PFSK-1 (cell line): ENCODE results near the gene MAGED2.

ENCODE experiments used
- FOXP2 ChIP-seq: optimal IDR thresholded peaks from 2 replicates; pipeline ENCODE3; 2011; ENCODE audit warnings: borderline replicate concordance, control low read depth, inconsistent platforms; ENCODE audit not compliant: insufficient read depth; ENCODE audit errors: extremely low read length, extremely low read depth
- POLR2AphosphoS5 ChIP-seq: IDR thresholded peaks from 2 replicates; pipeline ENCODE4 v1.6.1; 2012; ENCODE audit warnings: low read depth, mild to moderate bottlenecking, control low read depth, low read length, moderate library complexity
- REST ChIP-seq, 2 experiments: IDR thresholded peaks; 2 replicates each; pipeline versions ENCODE4 v1.6.1 to v1.8.0; 2011 to 2012; ENCODE audit warnings: low read depth in 2 of 2, low read length in 2 of 2, control low read depth in 1 of 2, inconsistent platforms in 1 of 2, mild to moderate bottlenecking in 1 of 2, moderate library complexity in 1 of 2; ENCODE audit not compliant: insufficient read depth in 1 of 2
- TAF1 ChIP-seq: IDR thresholded peaks from 2 replicates; pipeline ENCODE4 v1.6.1; 2012; ENCODE audit warnings: low read length, control low read depth, borderline replicate concordance; ENCODE audit not compliant: insufficient read depth

DNA sequence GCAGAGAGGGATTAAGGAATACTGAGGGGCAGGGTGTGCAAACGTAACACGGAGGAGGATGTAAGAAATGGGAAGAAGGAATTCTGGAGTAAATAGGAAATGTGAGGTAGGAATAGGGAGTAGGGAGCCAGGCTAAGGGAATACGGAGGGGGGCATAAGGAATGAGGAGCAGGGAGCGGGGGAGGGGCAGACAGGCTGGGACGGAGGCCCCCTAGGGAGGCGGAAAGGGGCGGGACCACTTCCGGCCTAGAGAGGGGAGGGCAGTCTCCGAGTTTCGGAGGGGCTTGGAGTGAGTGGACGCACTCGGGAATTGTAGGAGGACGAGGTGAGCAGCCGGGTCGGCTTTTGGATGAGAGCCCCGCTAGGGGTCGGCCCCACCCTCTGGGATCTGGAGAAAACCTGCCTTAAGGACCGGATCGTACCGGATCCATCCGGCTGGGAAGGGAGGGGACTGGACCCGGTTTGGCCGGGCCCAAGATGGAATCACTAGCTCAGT lies 612 bp downstream of the MAGED2 start:
- TF ChIP-seq POLR2AphosphoS5 (no peak), FOXP2 (no peak), TAF1 (no peak), REST (IDR thresholded peaks at IDR 0.05; ENCODE audit: insufficient read depth in 1 of 2, low read depth in 2 of 2, low read length in 2 of 2) (no peak)
